Liver (tissue), 3 donors: Measurements from ENCODE around the gene ATAD5.
"Not testable (repeated sequence)": the region's sequence is repeated elsewhere in the genome, so short reads cannot be mapped to it uniquely, and the experiment has no call there.

ENCODE experiments used
- EGR1 ChIP-seq, 2 donors: IDR thresholded peaks; 2 replicates each; pipeline ENCODE4 v1.6.1; 2016 to 2018; ENCODE audit warnings: antibody characterized with exemption in 2 of 2, low read depth in 2 of 2
- JUND ChIP-seq, 2 donors: IDR thresholded peaks; 2 replicates each; pipeline ENCODE4 v1.6.1; 2016; ENCODE audit warnings: antibody characterized with exemption in 2 of 2
- RAD21 ChIP-seq, 2 donors: IDR thresholded peaks; 2 replicates each; pipeline ENCODE4 v1.6.1; 2016; ENCODE audit warnings: antibody characterized with exemption in 2 of 2, mild to moderate bottlenecking in 2 of 2
- RXRA ChIP-seq, 2 donors: IDR thresholded peaks; 2 replicates each; pipeline ENCODE4 v1.6.1; 2017 to 2018; ENCODE audit warnings: antibody characterized with exemption in 2 of 2, mild to moderate bottlenecking in 1 of 2
- SP1 ChIP-seq: IDR thresholded peaks from 2 replicates; pipeline ENCODE4 v1.6.1; 2018; ENCODE audit warnings: antibody characterized with exemption, mild to moderate bottlenecking
- TAF1 ChIP-seq: conservative IDR thresholded peaks from 2 replicates; pipeline ENCODE4 v1.6.1; 2016; ENCODE audit warnings: antibody characterized with exemption, mild to moderate bottlenecking
- TF ChIP-seq, protein P1 (sequence below): fragments of 150-350 bp; IDR thresholded peaks from 2 replicates; pipeline ENCODE4 v1.5.1; 2017; ENCODE audit warnings: improper control_type of control experiment, low read depth, low read length; ENCODE audit not compliant: missing input control
- TF ChIP-seq, protein P2 (sequence below): IDR thresholded peaks from 2 replicates; pipeline ENCODE4 v1.6.1; 2016; ENCODE audit warnings: antibody characterized with exemption
- TF ChIP-seq, protein P3 (sequence below): IDR thresholded peaks from 2 replicates; pipeline ENCODE4 v1.6.1; 2016; ENCODE audit warnings: antibody characterized with exemption, mild to moderate bottlenecking
- donor health status: healthy.
- donor health status: healthy.

DNA sequence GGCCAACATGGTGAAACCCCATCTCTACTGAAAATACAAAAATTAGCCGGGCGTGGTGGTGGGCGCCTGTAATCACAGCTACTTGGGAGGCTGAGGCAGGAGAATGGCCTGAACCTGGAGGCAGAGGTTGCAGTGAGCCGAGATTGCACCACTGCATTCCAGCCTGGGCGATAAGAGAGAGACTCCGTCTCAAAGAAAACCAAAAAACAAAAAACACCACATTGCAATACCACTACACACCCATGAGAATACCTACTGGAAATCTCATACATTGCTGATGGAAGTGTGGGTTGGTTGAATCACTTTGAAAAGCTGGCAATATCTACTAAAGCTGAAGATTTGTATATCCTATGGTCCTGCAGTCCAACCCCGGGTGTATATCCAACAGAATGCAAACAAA, 78.4 kb downstream of the ATAD5 start:
- TF ChIP-seq, protein P1, sequence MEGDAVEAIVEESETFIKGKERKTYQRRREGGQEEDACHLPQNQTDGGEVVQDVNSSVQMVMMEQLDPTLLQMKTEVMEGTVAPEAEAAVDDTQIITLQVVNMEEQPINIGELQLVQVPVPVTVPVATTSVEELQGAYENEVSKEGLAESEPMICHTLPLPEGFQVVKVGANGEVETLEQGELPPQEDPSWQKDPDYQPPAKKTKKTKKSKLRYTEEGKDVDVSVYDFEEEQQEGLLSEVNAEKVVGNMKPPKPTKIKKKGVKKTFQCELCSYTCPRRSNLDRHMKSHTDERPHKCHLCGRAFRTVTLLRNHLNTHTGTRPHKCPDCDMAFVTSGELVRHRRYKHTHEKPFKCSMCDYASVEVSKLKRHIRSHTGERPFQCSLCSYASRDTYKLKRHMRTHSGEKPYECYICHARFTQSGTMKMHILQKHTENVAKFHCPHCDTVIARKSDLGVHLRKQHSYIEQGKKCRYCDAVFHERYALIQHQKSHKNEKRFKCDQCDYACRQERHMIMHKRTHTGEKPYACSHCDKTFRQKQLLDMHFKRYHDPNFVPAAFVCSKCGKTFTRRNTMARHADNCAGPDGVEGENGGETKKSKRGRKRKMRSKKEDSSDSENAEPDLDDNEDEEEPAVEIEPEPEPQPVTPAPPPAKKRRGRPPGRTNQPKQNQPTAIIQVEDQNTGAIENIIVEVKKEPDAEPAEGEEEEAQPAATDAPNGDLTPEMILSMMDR, result not testable (repeated sequence)
- TF ChIP-seq EGR1 (IDR thresholded peaks at IDR 0.05; ENCODE audit: low read depth in 2 of 2); RXRA (IDR thresholded peaks at IDR 0.05); JUND (IDR thresholded peaks at IDR 0.05); TAF1; RAD21 (IDR thresholded peaks at IDR 0.05); SP1: not testable (repeated sequence)
- TF ChIP-seq, protein P2, sequence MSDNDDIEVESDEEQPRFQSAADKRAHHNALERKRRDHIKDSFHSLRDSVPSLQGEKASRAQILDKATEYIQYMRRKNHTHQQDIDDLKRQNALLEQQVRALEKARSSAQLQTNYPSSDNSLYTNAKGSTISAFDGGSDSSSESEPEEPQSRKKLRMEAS, result not testable (repeated sequence)
- TF ChIP-seq, protein P3, sequence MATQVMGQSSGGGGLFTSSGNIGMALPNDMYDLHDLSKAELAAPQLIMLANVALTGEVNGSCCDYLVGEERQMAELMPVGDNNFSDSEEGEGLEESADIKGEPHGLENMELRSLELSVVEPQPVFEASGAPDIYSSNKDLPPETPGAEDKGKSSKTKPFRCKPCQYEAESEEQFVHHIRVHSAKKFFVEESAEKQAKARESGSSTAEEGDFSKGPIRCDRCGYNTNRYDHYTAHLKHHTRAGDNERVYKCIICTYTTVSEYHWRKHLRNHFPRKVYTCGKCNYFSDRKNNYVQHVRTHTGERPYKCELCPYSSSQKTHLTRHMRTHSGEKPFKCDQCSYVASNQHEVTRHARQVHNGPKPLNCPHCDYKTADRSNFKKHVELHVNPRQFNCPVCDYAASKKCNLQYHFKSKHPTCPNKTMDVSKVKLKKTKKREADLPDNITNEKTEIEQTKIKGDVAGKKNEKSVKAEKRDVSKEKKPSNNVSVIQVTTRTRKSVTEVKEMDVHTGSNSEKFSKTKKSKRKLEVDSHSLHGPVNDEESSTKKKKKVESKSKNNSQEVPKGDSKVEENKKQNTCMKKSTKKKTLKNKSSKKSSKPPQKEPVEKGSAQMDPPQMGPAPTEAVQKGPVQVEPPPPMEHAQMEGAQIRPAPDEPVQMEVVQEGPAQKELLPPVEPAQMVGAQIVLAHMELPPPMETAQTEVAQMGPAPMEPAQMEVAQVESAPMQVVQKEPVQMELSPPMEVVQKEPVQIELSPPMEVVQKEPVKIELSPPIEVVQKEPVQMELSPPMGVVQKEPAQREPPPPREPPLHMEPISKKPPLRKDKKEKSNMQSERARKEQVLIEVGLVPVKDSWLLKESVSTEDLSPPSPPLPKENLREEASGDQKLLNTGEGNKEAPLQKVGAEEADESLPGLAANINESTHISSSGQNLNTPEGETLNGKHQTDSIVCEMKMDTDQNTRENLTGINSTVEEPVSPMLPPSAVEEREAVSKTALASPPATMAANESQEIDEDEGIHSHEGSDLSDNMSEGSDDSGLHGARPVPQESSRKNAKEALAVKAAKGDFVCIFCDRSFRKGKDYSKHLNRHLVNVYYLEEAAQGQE, result not testable (repeated sequence)
